Bronchial epithelial cell (primary cell): Measurements from ENCODE around the gene CASP9. TPM values are rescaled to one million over a fixed set of nuclear protein-coding genes. Genes with fewer than 3 reads are reported as not detected.
"Not testable (repeated sequence)": the region's sequence is repeated elsewhere in the genome, so short reads cannot be mapped to it uniquely, and the experiment has no call there.

Experiments
- DNase-seq: peaks from one replicate; pipeline ENCODE4 v3.0.0-alpha.2; 2010; ENCODE audit warnings: low read depth
- FAIRE-seq: peaks from 2 replicates; lab custom pipeline; 2011; peaks lifted over from hg19 to GRCh38; lab: Jason Lieb, UNC
- H3K27me3 ChIP-seq: 2 replicates; pipeline ENCODE4 v1.5.1; 2011; ENCODE audit warnings: low read length; ENCODE audit not compliant: control insufficient read depth, insufficient read depth
- H3K36me3 ChIP-seq: 2 replicates; pipeline ENCODE4 v1.5.1; 2011; ENCODE audit warnings: low read length; ENCODE audit not compliant: control insufficient read depth, insufficient read depth
- H3K4me3 ChIP-seq: 2 replicates; pipeline ENCODE4 v1.5.1; 2011; ENCODE audit warnings: mild to moderate bottlenecking, low read depth, low read length, control low read depth
- total RNA-seq: library from RNA; depleted of rRNA; stranded (reverse); fragments of >200 nt; gene quantifications from 2 replicates; pipeline ENCODE4 v1.2.1, GENCODE V29; 2014
- TF ChIP-seq, protein P1 (sequence below): IDR thresholded peaks from 2 replicates; pipeline ENCODE4 v1.5.1; 2011; ENCODE audit warnings: mild to moderate bottlenecking, moderate library complexity, low read length, control low read depth, inconsistent platforms; ENCODE audit not compliant: insufficient read depth, severe bottlenecking

The CASP9 gene
- total RNA-seq, 1 donor from 2014 or later: 3.2 TPM

DNA sequence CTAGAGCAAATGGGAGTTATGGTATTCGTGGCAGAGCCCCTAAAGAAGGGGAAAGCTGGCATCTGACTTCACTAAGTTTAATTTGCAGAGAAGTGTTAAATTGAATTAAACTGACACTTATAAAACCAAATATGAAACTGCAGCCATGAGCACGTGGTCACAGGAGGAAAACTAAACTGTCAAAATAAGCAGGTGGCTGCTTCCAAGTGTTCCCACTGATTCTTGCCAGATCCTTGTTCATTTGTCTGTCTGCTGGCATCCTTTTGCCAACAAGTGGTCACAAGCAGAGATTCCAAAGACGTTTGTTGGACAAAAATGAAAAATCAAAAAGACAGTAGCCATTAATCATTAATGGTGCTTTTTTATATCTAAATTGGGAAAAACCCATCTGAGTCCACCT is 54.7 kb downstream of the CASP9 start:
- TF ChIP-seq, protein P1, sequence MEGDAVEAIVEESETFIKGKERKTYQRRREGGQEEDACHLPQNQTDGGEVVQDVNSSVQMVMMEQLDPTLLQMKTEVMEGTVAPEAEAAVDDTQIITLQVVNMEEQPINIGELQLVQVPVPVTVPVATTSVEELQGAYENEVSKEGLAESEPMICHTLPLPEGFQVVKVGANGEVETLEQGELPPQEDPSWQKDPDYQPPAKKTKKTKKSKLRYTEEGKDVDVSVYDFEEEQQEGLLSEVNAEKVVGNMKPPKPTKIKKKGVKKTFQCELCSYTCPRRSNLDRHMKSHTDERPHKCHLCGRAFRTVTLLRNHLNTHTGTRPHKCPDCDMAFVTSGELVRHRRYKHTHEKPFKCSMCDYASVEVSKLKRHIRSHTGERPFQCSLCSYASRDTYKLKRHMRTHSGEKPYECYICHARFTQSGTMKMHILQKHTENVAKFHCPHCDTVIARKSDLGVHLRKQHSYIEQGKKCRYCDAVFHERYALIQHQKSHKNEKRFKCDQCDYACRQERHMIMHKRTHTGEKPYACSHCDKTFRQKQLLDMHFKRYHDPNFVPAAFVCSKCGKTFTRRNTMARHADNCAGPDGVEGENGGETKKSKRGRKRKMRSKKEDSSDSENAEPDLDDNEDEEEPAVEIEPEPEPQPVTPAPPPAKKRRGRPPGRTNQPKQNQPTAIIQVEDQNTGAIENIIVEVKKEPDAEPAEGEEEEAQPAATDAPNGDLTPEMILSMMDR: no peak
- no peaks in the 10 kb centered on the region for H3K27me3 ChIP-seq
- DNase-seq (no peak), FAIRE-seq (no peak)
- H3K36me3 ChIP-seq: no peaks in the 10 kb centered on the region
- no peak overlapping the region for H3K4me3 ChIP-seq

DNA sequence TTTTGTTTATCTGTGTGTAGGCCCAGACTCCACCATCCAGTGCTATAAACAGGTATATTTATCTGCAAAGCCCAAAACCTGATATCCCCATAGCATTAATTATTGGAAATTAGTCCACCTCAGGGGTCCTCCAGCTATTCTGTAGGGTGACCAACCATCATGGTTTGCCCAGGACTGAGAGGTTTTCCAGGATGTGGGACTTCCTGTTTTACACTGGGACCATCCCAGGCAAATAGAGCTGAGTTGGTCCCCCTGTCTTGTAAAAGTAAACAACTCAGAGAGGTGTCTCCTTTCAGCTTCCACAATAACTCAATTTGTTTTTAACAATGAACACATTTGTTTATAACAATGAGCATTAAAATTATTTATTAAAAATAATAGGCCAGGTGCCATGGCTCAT is 55.9 kb downstream of the CASP9 start:
- no peaks in the 10 kb centered on the region for H3K36me3 ChIP-seq
- TF ChIP-seq, protein P1: no peak
- H3K4me3 ChIP-seq: no peak overlapping the region
- no peaks in the 10 kb centered on the region for H3K27me3 ChIP-seq
- no peak for FAIRE-seq
- DNase-seq: no peak

DNA sequence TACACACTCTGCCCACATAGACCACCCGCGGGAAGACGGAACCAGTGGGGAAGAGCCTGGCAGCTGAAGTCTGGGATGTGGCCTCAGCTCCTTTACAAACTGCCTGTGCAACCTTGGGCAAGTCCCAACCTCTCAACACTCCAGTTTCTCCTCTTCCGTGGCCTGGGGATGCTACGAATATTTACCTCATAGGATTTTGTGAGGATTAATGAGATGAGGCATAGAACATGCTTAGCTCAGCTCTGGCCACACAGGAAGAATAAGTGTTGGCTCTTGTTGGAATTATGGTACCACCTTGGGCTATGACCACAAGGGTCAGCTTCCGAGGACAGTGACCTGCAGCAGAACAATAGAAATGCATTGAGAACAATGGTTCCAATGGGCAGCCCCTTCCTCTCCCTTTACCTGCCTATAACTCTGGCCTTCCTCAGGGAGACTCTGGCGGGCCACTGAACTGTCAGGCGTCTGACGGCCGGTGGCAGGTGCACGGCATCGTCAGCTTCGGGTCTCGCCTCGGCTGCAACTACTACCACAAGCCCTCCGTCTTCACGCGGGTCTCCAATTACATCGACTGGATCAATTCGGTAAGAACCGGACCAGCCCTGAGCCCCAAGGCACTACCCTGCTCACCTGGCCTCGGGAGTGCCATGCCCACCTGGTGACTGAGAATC is 56.9 kb downstream of the CASP9 start:
- peak; percentile 22 for DNase-seq

DNA sequence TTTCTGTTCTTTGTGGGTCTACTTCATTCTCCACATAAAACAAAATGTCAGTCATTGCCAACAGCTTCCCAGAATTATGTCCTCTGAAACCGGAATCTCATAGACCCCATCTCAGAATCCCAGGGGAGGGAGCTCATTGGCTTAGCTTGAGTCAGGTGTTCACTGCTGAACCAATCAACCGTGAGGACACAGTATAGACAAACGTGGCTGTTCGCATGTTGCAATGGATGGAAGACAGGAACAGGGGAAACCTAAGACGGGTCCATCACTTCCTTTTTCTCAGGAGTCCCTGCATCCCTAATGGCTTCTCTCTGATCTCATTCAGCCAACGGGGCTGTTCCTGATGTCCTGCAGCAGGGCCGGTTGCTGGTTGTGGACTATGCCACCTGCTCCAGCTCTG is 58.3 kb downstream of the CASP9 start:
- TF ChIP-seq, protein P1: no peak
- DNase-seq (no peak), FAIRE-seq (no peak)
- Histone ChIP-seq H3K27me3 (no peaks in the 10 kb centered on the region), H3K4me3 (no peak overlapping the region), H3K36me3 (no peaks in the 10 kb centered on the region)

More for the DNA sequence above, 56.9 kb downstream of the CASP9 start:
- H3K36me3 ChIP-seq, FAIRE-seq, H3K27me3 ChIP-seq, H3K4me3 ChIP-seq: not testable (repeated sequence)

DNA sequence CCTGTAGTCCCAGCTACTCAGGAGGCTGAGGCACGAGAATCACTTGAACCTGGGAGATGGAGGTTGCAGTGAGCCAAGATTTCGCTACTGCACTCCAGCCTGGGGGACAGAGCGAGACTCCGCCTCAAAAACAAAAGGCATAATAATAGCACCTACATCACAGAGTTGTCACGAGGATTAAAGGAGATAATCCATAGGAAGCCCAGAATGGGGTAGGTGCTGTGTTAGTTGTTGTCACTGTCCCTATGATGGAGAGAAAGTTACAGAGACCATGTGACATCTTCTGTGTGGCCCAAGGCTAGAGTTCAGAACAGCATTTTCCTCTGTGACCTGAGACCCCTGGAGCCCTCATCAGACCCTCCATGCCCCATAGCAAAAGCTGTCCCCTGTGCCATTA is 60.1 kb downstream of the CASP9 start:
- H3K27me3 ChIP-seq, H3K36me3 ChIP-seq, H3K4me3 ChIP-seq, FAIRE-seq, DNase-seq: not testable (repeated sequence)

DNA sequence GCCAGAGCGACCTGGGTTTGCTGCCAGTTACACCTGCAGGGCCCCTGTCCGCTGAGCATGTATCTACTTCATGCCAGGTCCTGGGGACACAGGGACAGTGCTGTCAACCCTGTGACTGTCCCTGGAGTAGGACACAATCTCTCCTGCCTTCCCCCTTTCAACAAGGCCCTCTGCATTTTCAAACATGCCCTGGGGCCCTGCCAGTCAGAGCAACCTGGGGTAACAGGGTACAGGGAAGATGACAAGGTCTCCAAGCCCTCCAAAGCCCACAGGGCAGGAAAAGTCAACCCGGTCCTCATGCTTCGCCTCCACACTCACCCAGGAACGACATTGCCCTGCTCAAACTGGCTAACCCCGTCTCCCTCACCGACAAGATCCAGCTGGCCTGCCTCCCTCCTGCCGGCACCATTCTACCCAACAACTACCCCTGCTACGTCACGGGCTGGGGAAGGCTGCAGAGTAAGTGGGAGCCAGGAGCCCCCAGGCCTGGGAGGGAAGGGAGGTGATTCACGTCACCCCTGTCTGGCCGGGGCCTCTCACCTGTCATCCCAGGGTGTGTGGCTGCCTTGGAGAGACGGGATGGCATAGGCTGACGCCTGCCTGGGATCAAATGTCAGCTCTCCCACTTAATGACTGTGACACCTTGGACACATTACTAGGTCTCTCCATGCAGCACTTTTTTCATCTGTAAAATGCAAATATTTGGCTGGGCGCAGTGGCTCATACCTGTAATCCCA is 60.8 kb downstream of the CASP9 start:
- FAIRE-seq (peak; percentile 96), DNase-seq (peak; percentile 61)
- not testable (repeated sequence) for H3K4me3 ChIP-seq

DNA sequence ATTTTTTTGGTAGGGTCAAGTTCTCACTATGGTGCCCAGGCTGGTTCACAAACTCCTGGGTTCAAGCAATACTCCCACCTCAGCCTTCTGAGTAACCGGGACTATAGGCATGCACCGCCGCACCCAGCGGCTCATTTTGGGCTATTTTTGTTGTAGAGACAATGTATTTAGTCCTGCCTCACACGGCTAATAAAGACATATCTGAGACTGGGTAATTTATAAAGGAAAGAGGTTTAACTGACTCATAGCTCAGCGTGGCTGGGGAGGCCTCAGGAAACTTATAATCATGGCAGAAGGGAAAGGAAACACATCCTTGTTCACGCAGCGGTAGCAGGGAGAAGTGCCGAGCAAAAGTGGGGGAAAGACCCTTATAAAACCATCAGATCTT is 63.3 kb downstream of the CASP9 start:
- no peak overlapping the region for H3K4me3 ChIP-seq
- TF ChIP-seq, protein P1: no peak
- H3K27me3 ChIP-seq: no peaks in the 10 kb centered on the region
- DNase-seq: no peak
- H3K36me3 ChIP-seq: no peaks in the 10 kb centered on the region
- FAIRE-seq: no peak

More for the DNA sequence above, 60.8 kb downstream of the CASP9 start:
- not testable (repeated sequence) for H3K27me3 ChIP-seq, H3K36me3 ChIP-seq
